Testis (tissue), 2 donors: ENCODE results near the gene IMMP2L.

Source experiments
- CTCF ChIP-seq, 3 experiments: fragments of 450-650 bp in 2 of 3; fragments of 200-600 bp in 1 of 3; sonication (generic) in 1 of 3; IDR thresholded peaks; one replicate each; pipeline ENCODE4 v1.5.1; 2016 to 2019; ENCODE audit warnings: antibody characterized with exemption in 3 of 3, mild to moderate bottlenecking in 2 of 3, moderate library complexity in 1 of 3
- POLR2A ChIP-seq: fragments of 450-650 bp; IDR thresholded peaks from one replicate; pipeline ENCODE4 v1.6.1; 2017; ENCODE audit warnings: antibody characterized with exemption, mild to moderate bottlenecking, moderate library complexity

- TF ChIP-seq CTCF (IDR thresholded peaks at IDR 0.05) (no peak), POLR2A (no peak)
Measured at GRCh38 chr7:110804501-110804900, 757.8 kb downstream of the IMMP2L start.
